GM19372 (cell line): ENCODE measurements around the gene TRIM75.
"Not testable (repeated sequence)": the region's sequence is repeated elsewhere in the genome, so short reads cannot be mapped to it uniquely, and the experiment has no call there.

Experiments used
- ATAC-seq: cut with Tn5 transposase; IDR thresholded peaks from one replicate; pipeline ENCODE4 v1.9.1; 2021; ENCODE audit warnings: mild to moderate bottlenecking, low read depth, moderate library complexity; ENCODE audit not compliant: unreplicated experiment

TRIM75 gene

DNA sequence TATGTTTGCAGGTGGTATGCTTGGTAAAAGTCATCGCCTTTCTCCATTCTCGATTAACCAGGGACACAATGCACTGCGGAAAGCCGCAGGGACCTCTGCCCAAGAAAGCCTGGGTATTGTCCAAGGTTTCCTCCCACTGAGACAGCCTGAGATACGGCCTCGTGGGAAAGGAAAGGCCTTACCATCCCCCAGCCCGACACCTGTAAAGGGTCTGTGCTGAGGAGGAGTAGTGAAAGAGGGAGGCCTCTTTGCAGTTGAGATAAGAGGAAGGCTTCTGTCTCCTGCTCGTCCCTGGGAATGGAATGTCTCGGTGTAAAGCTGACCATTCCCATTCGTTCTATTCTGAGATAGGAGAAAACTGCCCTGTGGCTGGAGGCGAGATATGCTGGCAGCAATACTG is 19.7 kb downstream of the TRIM75 start:
- not testable (repeated sequence) for ATAC-seq

DNA sequence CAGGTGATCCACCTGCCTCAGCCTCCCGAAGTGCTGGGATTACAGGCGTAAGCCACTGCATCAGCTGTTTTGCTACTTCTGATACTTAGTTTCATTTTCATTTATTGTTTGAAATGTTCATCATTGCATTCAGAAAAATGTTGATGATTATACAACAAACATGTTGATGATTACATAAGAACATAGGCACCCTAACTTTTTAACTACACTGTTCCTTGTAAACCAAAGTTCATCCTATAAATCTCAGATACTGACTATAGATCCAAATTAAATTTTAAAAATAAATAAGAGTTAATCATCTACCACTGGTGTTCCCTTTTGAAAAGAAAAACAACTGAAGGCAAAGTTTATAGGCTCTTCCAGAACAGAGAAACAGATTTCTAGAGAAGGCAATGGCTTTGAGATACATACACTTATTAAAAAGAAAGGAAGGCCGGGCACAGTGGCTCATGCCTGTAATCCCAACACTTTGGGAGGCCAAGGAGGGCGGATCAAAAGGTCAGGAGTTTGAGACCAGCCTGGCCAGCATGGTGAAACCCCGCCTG is 23.4 kb downstream of the TRIM75 start:
- ATAC-seq, result no peak

DNA sequence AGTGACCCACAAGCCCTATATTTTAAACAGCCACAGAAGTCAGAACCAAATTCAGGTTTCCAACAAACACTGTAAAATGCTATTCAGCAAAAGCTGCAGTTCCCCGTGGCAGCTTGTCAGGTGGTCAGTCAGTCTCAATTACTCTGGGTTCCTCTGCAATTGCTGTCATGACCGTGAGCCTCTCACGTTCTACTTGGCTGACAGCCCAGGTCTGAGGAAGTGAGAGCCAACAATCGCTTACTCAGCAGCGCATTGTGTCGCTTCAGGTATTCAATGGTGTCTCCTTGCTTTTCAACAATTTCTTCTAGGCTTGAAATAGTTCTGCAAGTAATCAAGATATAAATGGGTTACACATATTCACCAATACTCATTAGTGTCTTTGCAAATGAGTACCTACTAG is 25.8 kb downstream of the TRIM75 start:
- ATAC-seq, result no peak

DNA sequence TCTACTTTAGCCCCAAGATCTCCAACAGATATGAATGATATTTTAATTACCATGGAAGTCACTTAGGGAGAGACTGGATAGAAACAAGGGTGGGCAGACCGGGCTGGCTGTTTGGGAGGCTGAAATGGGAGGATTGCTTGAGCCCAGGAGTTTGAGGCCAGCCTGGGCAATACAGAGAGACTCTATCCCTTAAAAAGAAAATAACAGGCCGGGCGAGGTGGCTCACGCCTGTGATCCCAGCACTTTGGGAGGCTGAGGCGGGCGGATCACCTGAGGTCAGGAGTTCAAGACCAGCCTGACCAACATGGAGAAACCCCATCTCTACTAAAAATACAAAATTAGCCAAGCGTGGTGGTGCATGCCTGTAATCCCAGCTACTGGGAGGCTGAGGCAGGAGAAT is 31.1 kb downstream of the TRIM75 start:
- ATAC-seq, result not testable (repeated sequence)

DNA sequence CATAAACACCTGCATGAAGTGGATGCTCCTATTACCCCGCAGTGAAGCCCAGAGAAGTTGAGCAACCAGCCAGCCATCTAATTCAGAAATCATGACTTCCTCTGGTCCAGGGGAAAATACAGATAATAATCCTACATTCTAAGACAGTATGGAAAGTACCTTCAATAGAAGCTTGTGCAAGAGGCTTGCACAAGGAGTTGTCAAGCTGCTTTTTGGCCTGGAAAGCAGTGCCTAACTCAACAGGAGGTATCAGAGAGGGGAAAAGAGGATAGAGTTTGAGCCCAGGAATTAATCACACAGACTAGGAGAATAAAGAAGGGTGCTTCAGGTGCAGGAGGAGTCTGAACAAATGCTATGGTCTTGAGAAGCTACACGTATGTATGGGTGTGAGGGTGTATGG is 32.3 kb downstream of the TRIM75 start:
- no peak for ATAC-seq

DNA sequence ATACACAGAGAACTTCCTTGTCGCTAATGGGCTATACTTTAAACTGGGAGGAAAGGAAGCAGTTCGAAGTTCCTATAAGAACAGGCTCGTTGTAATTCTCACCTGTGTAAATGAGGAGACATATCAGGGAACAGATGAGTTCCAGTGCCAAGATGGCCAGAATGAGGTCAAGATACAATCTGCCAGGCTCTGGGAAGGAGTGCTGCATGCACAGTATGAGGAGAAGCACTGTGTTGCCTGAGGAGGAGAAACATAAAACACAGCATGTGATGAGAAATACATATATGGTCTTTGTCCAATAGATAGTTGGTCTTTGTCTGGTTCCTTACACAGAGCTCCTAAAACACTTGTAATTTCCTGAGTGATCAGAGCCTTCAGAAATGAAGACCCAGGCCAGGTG is 34.7 kb downstream of the TRIM75 start:
- no peak for ATAC-seq

DNA sequence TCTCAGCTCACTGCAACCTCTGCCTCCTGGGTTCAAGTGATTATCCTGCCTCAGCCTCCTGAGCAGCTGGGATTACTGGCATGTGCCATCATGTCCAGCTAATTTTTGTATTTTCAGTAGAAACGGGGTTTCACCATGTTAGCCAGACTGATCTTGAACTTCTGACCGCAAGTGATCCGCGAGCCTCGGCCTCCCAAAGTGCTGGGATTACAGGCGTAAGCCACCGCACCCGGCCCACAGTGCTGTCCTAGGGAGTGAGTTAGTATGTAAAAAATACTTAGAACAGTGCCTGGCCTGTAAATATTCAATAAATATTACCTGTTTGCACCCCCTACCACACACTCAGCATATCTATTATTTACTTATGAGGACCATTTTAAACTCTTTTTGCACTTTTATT is 38.5 kb downstream of the TRIM75 start:
- ATAC-seq, result not testable (repeated sequence)

DNA sequence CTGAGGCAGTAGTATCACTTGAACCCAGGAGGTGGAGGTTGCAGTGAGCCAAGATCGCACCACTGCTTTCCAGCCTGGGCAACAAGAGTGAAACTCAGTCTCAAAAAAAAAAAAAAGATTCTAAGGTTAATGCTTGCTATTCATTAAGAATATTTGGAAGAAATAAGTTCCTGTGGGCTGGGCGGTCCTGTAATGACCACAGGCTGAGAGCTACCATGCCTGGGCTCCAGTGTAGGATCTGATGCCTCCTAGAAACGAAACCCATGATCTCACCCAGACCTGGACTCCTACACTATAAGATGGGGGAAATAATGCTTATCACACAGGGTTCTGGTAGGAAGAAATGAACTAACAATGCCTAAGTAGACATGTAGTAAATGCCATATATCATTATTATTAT is 41.2 kb downstream of the TRIM75 start:
- ATAC-seq, result no peak

DNA sequence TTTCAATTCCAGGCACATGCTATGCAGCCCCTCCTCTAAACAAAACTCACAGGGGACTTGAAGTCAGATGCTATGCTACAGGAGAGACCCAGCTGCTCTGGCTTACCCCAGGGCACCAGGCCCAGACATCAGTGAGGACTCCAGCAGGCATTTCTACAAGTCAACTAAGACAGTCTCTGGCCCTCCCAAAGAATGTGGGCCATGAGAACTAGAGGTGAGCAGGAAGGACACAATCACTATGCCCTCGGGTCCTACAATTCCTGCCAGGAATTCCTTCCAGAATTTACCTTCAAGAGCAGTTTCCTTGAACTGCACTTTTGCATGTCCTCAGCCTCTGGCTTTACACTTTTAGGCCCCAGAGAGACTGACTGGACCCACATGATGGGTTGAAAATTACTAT is 41.6 kb downstream of the TRIM75 start:
- no peak for ATAC-seq

DNA sequence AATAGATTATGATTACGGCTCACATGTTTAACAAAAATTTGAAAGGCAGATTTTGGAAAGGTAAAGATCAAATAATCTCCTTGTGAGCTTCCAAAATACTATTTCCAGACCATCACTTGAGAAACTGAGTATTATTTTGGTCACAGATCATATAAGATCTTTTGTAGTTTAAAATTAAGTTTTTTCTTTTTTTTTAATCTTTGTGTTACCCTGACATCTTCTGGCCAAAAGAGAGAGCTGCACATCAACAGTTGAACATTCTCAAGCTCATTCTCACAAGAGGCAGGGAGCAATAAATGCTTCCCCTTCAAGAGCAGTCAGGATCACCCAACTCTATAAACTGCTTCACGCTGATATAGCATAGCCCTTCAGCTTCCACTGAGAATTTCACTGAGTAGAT is 43.1 kb downstream of the TRIM75 start:
- no peak for ATAC-seq

DNA sequence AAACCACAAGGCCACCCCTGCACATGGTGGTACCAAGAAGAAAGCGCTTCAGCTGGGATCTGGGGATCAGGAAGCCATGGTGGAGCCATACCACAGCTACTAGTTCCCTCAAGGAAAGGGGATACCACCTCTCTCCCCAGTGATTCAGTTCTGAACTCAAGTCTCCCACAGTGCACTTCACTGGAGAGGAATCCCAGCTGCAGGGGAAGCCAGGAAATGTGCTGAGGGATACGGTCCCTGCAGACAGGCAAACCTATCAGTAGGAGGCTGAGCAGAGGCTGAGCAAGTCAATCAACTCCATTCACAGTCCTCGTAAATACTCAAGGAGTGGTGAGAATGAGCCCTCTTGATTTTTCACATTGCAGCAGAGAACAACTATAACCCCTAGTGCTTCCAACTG is 48.0 kb downstream of the TRIM75 start:
- ATAC-seq, result no peak

DNA sequence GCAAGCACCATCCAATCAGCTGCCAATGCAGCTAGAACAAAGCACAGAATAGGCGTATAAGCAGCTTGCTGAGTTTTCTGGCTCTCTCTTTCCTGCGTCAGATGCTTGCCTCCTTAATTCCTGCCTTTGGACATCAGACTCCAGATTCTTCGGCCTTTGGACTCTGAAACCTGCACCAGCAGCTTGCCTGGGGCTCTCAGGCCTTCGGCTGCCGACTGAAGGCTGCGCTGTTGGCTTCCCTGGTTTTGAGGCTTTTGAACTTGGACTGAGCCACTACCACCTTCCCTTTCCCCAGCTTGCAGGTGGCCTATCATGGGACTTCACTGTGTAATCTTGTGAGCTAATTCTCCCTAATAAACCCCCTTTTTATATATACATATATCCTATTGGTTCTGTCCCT is 52.9 kb downstream of the TRIM75 start:
- ATAC-seq, result no peak
